ENCODE measurements around the gene TBC1D4.
A peak's percentile ranks its signal among the peaks of the same experiment; 100 is the strongest.
"Not testable (repeated sequence)": the region's sequence is repeated elsewhere in the genome, so short reads cannot be mapped to it uniquely, and the experiment has no call there.

The TBC1D4 gene

GRCh38 chr13:75355609-75356008 is 126.4 kb downstream of the TBC1D4 start:
- DNase-seq = no peak

- DNase-seq = no peak
Measured at GRCh38 chr13:75353781-75354193, 128.2 kb downstream of the TBC1D4 start.

GRCh38 chr13:75352641-75353327 is 129.2 kb downstream of the TBC1D4 start:
- DNase-seq = no peak

- not testable (repeated sequence) for DNase-seq
Measured at GRCh38 chr13:75351538-75351937, 130.4 kb downstream of the TBC1D4 start.

GRCh38 chr13:75347925-75348324 is 134.0 kb downstream of the TBC1D4 start:
- no peak for DNase-seq

GRCh38 chr13:75347457-75347856 is 134.5 kb downstream of the TBC1D4 start:
- DNase-seq = no peak

GRCh38 chr13:75345193-75345592 is 136.8 kb downstream of the TBC1D4 start:
- DNase-seq = no peak

GRCh38 chr13:75341028-75341427 is 140.9 kb downstream of the TBC1D4 start:
- DNase-seq = no peak

- DNase-seq = no peak
Measured at GRCh38 chr13:75339635-75340374, 142.2 kb downstream of the TBC1D4 start.

GRCh38 chr13:75334634-75335447 is 147.1 kb downstream of the TBC1D4 start:
- DNase-seq = no peak

GRCh38 chr13:75333103-75333502 is 148.9 kb downstream of the TBC1D4 start:
- DNase-seq = no peak

GRCh38 chr13:75331792-75332349 is 150.1 kb downstream of the TBC1D4 start:
- DNase-seq = no peak

- DNase-seq = no peak
Measured at GRCh38 chr13:75330770-75331169, 151.2 kb downstream of the TBC1D4 start.

GRCh38 chr13:75329723-75330122 is 152.2 kb downstream of the TBC1D4 start:
- DNase-seq = no peak

- DNase-seq = no peak
Measured at GRCh38 chr13:75329097-75329496, 152.9 kb downstream of the TBC1D4 start.

- no peak for DNase-seq
Measured at GRCh38 chr13:75327135-75327510, 154.8 kb downstream of the TBC1D4 start.

GRCh38 chr13:75326173-75327134 is 155.5 kb downstream of the TBC1D4 start:
- peak; percentile 45 to 55 for DNase-seq

GRCh38 chr13:75325711-75326110 is 156.3 kb downstream of the TBC1D4 start:
- no peak for DNase-seq

GRCh38 chr13:75324413-75324940 is 157.5 kb downstream of the TBC1D4 start:
- DNase-seq = no peak

- no peak for DNase-seq
Measured at GRCh38 chr13:75321084-75321483, 160.9 kb downstream of the TBC1D4 start.

GRCh38 chr13:75319254-75319653 is 162.7 kb downstream of the TBC1D4 start:
- DNase-seq = no peak
